H1 (cell line): ENCODE data around the gene BNC2. TPM values are rescaled to one million over a fixed set of nuclear protein-coding genes. Genes with fewer than 3 reads are reported as not detected.

ENCODE experiments used
- CTCF ChIA-PET: fragments of 300-600 bp; sonication (Branson Sonifier 250); formaldehyde crosslinking; loops from one replicate; lab custom pipeline; 2021; ENCODE audit not compliant: partially characterized antibody; lab: Charles Lee
- POLR2A ChIA-PET: fragments of 300-600 bp; sonication (Branson Sonifier 250); formaldehyde crosslinking; loops from one replicate; lab custom pipeline; 2021; ENCODE audit warnings: inconsistent platforms; ENCODE audit not compliant: partially characterized antibody; lab: Charles Lee
- DNase-seq, 2 experiments: peaks; one replicate each; pipeline versions ENCODE4 v3.0.0 to v3.0.0-alpha.2; 2010 to 2022; ENCODE audit warnings: low spot score in 2 of 2, low read depth in 1 of 2, mixed read lengths in 1 of 2
- FAIRE-seq: peaks from 2 replicates; lab custom pipeline; 2011; peaks lifted over from hg19 to GRCh38; lab: Jason Lieb, UNC
- H2AFZ ChIP-seq: 2 replicates; pipeline ENCODE4 v1.8.1; 2012; ENCODE audit warnings: low read length, inconsistent platforms
- H2AK5ac ChIP-seq: 2 replicates; pipeline ENCODE4 v1.6.1; 2013; ENCODE audit warnings: low read depth, low read length
- H2BK120ac ChIP-seq: replicated peaks from 2 replicates; pipeline ENCODE3; 2013; ENCODE audit warnings: low read depth, low read length, inconsistent platforms
- H2BK12ac ChIP-seq: 2 replicates; pipeline ENCODE4 v1.6.1; 2013; ENCODE audit warnings: low read depth, low read length
- H2BK15ac ChIP-seq: 2 replicates; pipeline ENCODE4 v1.6.1; 2013; ENCODE audit warnings: low read length
- H2BK20ac ChIP-seq: 2 replicates; pipeline ENCODE4 v1.6.1; 2013; ENCODE audit warnings: low read length
- H2BK5ac ChIP-seq: 2 replicates; pipeline ENCODE4 v1.6.1; 2013; ENCODE audit warnings: low read depth, low read length
- H3K14ac ChIP-seq: 2 replicates; pipeline ENCODE4 v1.6.1; 2013; ENCODE audit warnings: inconsistent platforms; ENCODE audit not compliant: insufficient read length
- H3K18ac ChIP-seq: 2 replicates; pipeline ENCODE4 v1.6.1; 2013; ENCODE audit warnings: low read length; ENCODE audit errors: extremely low read depth
- H3K23ac ChIP-seq: 2 replicates; pipeline ENCODE4 v1.6.1; 2013; ENCODE audit warnings: inconsistent platforms; ENCODE audit not compliant: insufficient read length
- H3K23me2 ChIP-seq: 2 replicates; pipeline ENCODE4 v1.6.1; 2013; ENCODE audit warnings: low read depth, low read length
- H3K27ac ChIP-seq: 2 replicates; pipeline ENCODE4 v1.6.1; 2011; ENCODE audit warnings: low read depth, low read length, inconsistent platforms
- H3K27me3 ChIP-seq, 4 experiments: replicated peaks in 1 of 4; 1 replicate in 1 of 4; 2 replicates in 3 of 4; pipeline versions ENCODE4 v1.6.1 to v1.8.1; 2011 to 2013; ENCODE audit warnings: low read length in 3 of 4, mild to moderate bottlenecking in 3 of 4, inconsistent platforms in 2 of 4, mixed read lengths in 2 of 4, moderate library complexity in 1 of 4; ENCODE audit not compliant: control insufficient read depth in 3 of 4, insufficient read depth in 3 of 4; ENCODE audit errors: extremely low read depth in 1 of 4
- H3K36me3 ChIP-seq, 4 experiments: 2 replicates each; pipeline versions ENCODE4 v1.6.1 to v1.8.1; 2011 to 2013; ENCODE audit warnings: mild to moderate bottlenecking in 4 of 4, low read length in 3 of 4, moderate library complexity in 2 of 4, control low read depth in 1 of 4, inconsistent platforms in 1 of 4; ENCODE audit not compliant: insufficient read depth in 4 of 4, control insufficient read depth in 2 of 4
- H3K4ac ChIP-seq: replicated peaks from 2 replicates; pipeline ENCODE3; 2013; ENCODE audit warnings: low read length, low read depth, mixed read lengths, inconsistent platforms; ENCODE audit not compliant: insufficient read length
- H3K4me1 ChIP-seq, 4 experiments: replicated peaks in 1 of 4; 1 replicate in 1 of 4; 2 replicates in 3 of 4; pipeline versions ENCODE4 v1.6.1 to v1.8.1; 2011 to 2013; ENCODE audit warnings: low read length in 3 of 4, inconsistent platforms in 2 of 4, mixed read lengths in 1 of 4; ENCODE audit not compliant: insufficient read depth in 4 of 4, control insufficient read depth in 3 of 4
- H3K4me2 ChIP-seq, 2 experiments: 2 replicates each; pipeline versions ENCODE4 v1.6.1 to v1.8.1; 2011 to 2013; ENCODE audit warnings: low read depth in 2 of 2, low read length in 2 of 2, control low read depth in 1 of 2, inconsistent platforms in 1 of 2, mild to moderate bottlenecking in 1 of 2; ENCODE audit not compliant: insufficient read depth in 1 of 2
- H3K4me3 ChIP-seq, 4 experiments: fragments of 200-600, 300-600 bp in 1 of 4; sonication (generic), shearing (Covaris generic), sonication (Bioruptor Twin) in 1 of 4; 2 replicates each; pipeline versions ENCODE4 v1.5.1 to v1.8.1; 2011 to 2016; ENCODE audit warnings: low read length in 4 of 4, low read depth in 3 of 4, control low read depth in 2 of 4, inconsistent platforms in 2 of 4, mild to moderate bottlenecking in 2 of 4, mixed read lengths in 1 of 4, moderate library complexity in 1 of 4; ENCODE audit not compliant: insufficient read depth in 2 of 4; ENCODE audit errors: extremely low read depth in 1 of 4
- H3K56ac ChIP-seq: replicated peaks from 2 replicates; pipeline ENCODE3; 2013; ENCODE audit warnings: low read depth, mild to moderate bottlenecking, mixed read lengths, low read length, inconsistent platforms; ENCODE audit not compliant: insufficient read length
- H3K79me1 ChIP-seq: 2 replicates; pipeline ENCODE4 v1.6.1; 2013; ENCODE audit warnings: low read depth, low read length, control low read depth
- H3K79me2 ChIP-seq, 2 experiments: 2 replicates each; pipeline versions ENCODE4 v1.6.1 to v1.8.1; 2012 to 2013; ENCODE audit warnings: low read length in 2 of 2, mild to moderate bottlenecking in 2 of 2, inconsistent platforms in 1 of 2; ENCODE audit not compliant: insufficient read depth in 2 of 2, control insufficient read depth in 1 of 2
- H3K9ac ChIP-seq, 4 experiments: replicated peaks in 1 of 4; 1 replicate in 1 of 4; 2 replicates in 3 of 4; pipeline versions ENCODE4 v1.6.1 to v1.8.1; 2011 to 2013; ENCODE audit warnings: low read depth in 3 of 4, low read length in 3 of 4, control low read depth in 2 of 4, mild to moderate bottlenecking in 2 of 4, moderate library complexity in 2 of 4, inconsistent platforms in 1 of 4; ENCODE audit errors: extremely low read depth in 1 of 4
- H3K9me3 ChIP-seq, 2 experiments: 2 replicates each; pipeline versions ENCODE4 v1.6.1 to v1.8.1; 2012 to 2013; ENCODE audit warnings: mild to moderate bottlenecking in 2 of 2, moderate library complexity in 2 of 2, control low read depth in 1 of 2, inconsistent platforms in 1 of 2, low read depth in 1 of 2, low read length in 1 of 2, mixed read lengths in 1 of 2; ENCODE audit not compliant: insufficient read depth in 2 of 2
- H4K20me1 ChIP-seq, 2 experiments: replicated peaks in 1 of 2; 2 replicates each; pipeline versions ENCODE3 to v1.8.1; 2011 to 2013; ENCODE audit warnings: inconsistent platforms in 2 of 2, low read length in 2 of 2, mild to moderate bottlenecking in 1 of 2; ENCODE audit not compliant: insufficient read depth in 2 of 2, control insufficient read depth in 1 of 2
- H4K5ac ChIP-seq: 2 replicates; pipeline ENCODE4 v1.6.1; 2013; ENCODE audit warnings: low read length, low read depth, mixed read lengths, inconsistent platforms; ENCODE audit not compliant: insufficient read length
- H4K8ac ChIP-seq: 2 replicates; pipeline ENCODE4 v1.8.0; 2013; ENCODE audit warnings: mild to moderate bottlenecking, moderate library complexity, low read length, inconsistent platforms; ENCODE audit not compliant: insufficient read depth; ENCODE audit errors: extremely low read depth
- H4K91ac ChIP-seq: replicated peaks from 2 replicates; pipeline ENCODE3; 2013; ENCODE audit warnings: low read length, mixed read lengths, inconsistent platforms; ENCODE audit not compliant: insufficient read length
- MAX ChIP-seq: IDR thresholded peaks from 2 replicates; pipeline ENCODE4 v1.6.1; 2012; ENCODE audit warnings: inconsistent platforms
- PHF8 ChIP-seq: fragments of 200-600 bp; sonication (generic); conservative IDR thresholded peaks from 2 replicates; pipeline ENCODE4 v1.7.1; 2012; ENCODE audit warnings: low read depth, mild to moderate bottlenecking, inconsistent platforms, low read length, moderate library complexity
- SIX5 ChIP-seq: IDR thresholded peaks from 2 replicates; pipeline ENCODE4 v1.6.1; 2011; ENCODE audit warnings: mild to moderate bottlenecking, low read depth, low read length
- SP1 ChIP-seq: IDR thresholded peaks from 2 replicates; pipeline ENCODE4 v1.6.1; 2011; ENCODE audit warnings: low read depth, low read length
- SRF ChIP-seq: IDR thresholded peaks from 2 replicates; pipeline ENCODE4 v1.6.1; 2011; ENCODE audit warnings: mild to moderate bottlenecking, low read depth, low read length, moderate library complexity
- SUZ12 ChIP-seq: fragments of 200-600 bp; sonication (generic); IDR thresholded peaks from 2 replicates; pipeline ENCODE4 v1.6.1; 2012; ENCODE audit warnings: mild to moderate bottlenecking, inconsistent platforms, low read length, moderate library complexity, mixed read lengths
- TEAD4 ChIP-seq: IDR thresholded peaks from 2 replicates; pipeline ENCODE4 v1.6.1; 2012; ENCODE audit warnings: low read depth, low read length, inconsistent platforms, mixed read lengths
- WGBS, 2 experiments: shearing (Covaris generic) in 1 of 2; methylation state at CpG; one replicate each; pipeline versions ENCODE4 v1.1.6 to v1.1.7; 2013 to 2015; ENCODE audit warnings: low lambda C conversion rate in 2 of 2, mixed read lengths in 2 of 2, inconsistent platforms in 1 of 2, low coverage in 1 of 2, missing lambda C conversion rate in 1 of 2; ENCODE audit not compliant: insufficient replicate concordance in 2 of 2, insufficient coverage in 1 of 2, insufficient read length in 1 of 2; ENCODE audit errors: extremely low coverage in 1 of 2, missing lambda C conversion rate in 1 of 2; 5-methylcytosine and 5-hydroxymethylcytosine counted together
- polyA plus RNA-seq, 7 experiments: library from polyadenylated mRNA; depleted of rRNA in 3 of 7; stranded (reverse) in 5 of 7; unstranded in 2 of 7; fragments of >200 nt in 5 of 7; fragments of 200-250 nt in 2 of 7; gene quantifications; 1 replicate in 5 of 7; 2 replicates in 1 of 7; 4 replicates in 1 of 7; pipeline versions ENCODE4 v1.2.1 to v1.2.3, GENCODE V29; 2011 to 2013; ENCODE audit warnings: missing spikeins in 2 of 7, mixed read lengths in 2 of 7
- total RNA-seq: library from RNA; stranded (reverse); fragmentation: NEBNext Ultra II Directional; extraction: Animal tissue kit (Norgen Biotek cat#: 25700); gene quantifications from 2 replicates; pipeline ENCODE4 v1.2.1, GENCODE V29; 2021

BNC2 gene
- total and polyA plus RNA-seq, 2 of the 8 experiments (the other 6 are each of a cell fraction or from before 2014, with no cell fraction given) = 16.0 to 26.8 TPM

- Histone ChIP-seq H4K20me1 (no peaks in the 10 kb centered on the region), H3K23me2 (no peaks in the 10 kb centered on the region), H3K79me2 (no peaks in the 10 kb centered on the region), H3K9ac (no peak overlapping the region; a peak in 1 of 7 replicates), H4K91ac (no peak overlapping the region), H3K18ac (no peak overlapping the region), H3K4me3 (no peak overlapping the region), H3K36me3 (no peaks in the 10 kb centered on the region), H2BK12ac (no peak overlapping the region), H3K4me1 (no peaks in the 10 kb centered on the region; a peak in 1 of 7 replicates), H2BK20ac (no peak overlapping the region), H2BK120ac (no peak overlapping the region), H3K23ac (no peak overlapping the region), H3K4me2 (no peak overlapping the region), H3K27ac (no peak overlapping the region), H3K27me3 (no peaks in the 10 kb centered on the region), H3K79me1 (no peaks in the 10 kb centered on the region; the same call in 1 of the 2 replicates), H3K4ac (no peak overlapping the region), H3K14ac (no peak overlapping the region), H4K8ac (no peak overlapping the region), H4K5ac (no peak overlapping the region), H3K56ac (no peak overlapping the region), H3K9me3 (no peaks in the 10 kb centered on the region), H2AFZ (no peak overlapping the region), H2BK5ac (no peak overlapping the region), H2AK5ac (no peak overlapping the region)
- FAIRE-seq (no peak), DNase-seq (no peak)
- ChIA-PET POLR2A (no interaction called here), CTCF (no interaction called here)
- WGBS, 2 experiments = 100% methylated on average over 1 of the region's 1 CpG; no CpG with 5 or more reads in 1 of the 2 experiments
- TF ChIP-seq TEAD4 = no peak
- no peak for TF ChIP-seq SP1
- no peak for TF ChIP-seq SUZ12
- no peak for TF ChIP-seq SRF
- no peak for TF ChIP-seq SIX5
- no peak for TF ChIP-seq PHF8
- TF ChIP-seq MAX = no peak
- TF ChIP-seq, all 59 proteins: peak for 0
- no peak overlapping the region for H2BK15ac ChIP-seq
Observed at GRCh38 chr9:16535555-16535954, 334.9 kb downstream of the BNC2 start.
